Right lobe of liver (tissue), 6 donors: ENCODE results near the gene SYNJ2. TPM values are rescaled to one million over a fixed set of nuclear protein-coding genes. Genes with fewer than 3 reads are reported as not detected.
"Not testable (repeated sequence)": the region's sequence is repeated elsewhere in the genome, so short reads cannot be mapped to it uniquely, and the experiment has no call there.

ENCODE experiments used
- ATAC-seq, 4 donors: fragments of 200-7000 bp; cut with Tn5 transposase; one replicate each; pipeline ENCODE4 v1.9.1; 2020; ENCODE audit warnings: mild to moderate bottlenecking in 4 of 4, moderate library complexity in 4 of 4
- DNase-seq, 3 donors: peaks; one replicate each; pipeline ENCODE4 v3.0.0-alpha.2; 2020
- H3K27ac ChIP-seq, 3 donors: fragments of 200-600 bp; one replicate each; pipeline ENCODE4 v1.8.0; 2022
- H3K27me3 ChIP-seq, 2 donors: fragments of 200-600 bp; one replicate each; pipeline ENCODE4 v1.8.0; 2022
- H3K36me3 ChIP-seq, 4 donors: fragments of 200-600 bp; sonication (generic) in 1 of 4; one replicate each; pipeline versions ENCODE4 v1.5.1 to v1.8.0; 2017 to 2022; ENCODE audit warnings: control low read depth in 1 of 4
- H3K4me1 ChIP-seq, 4 donors: fragments of 200-600 bp; sonication (generic) in 1 of 4; one replicate each; pipeline versions ENCODE4 v1.5.1 to v1.8.0; 2017 to 2022; ENCODE audit warnings: control low read depth in 1 of 4
- H3K4me3 ChIP-seq, 3 donors: fragments of 200-600 bp; one replicate each; pipeline ENCODE4 v1.8.0; 2022
- H3K9me3 ChIP-seq, 4 donors: fragments of 200-600 bp; sonication (generic) in 1 of 4; one replicate each; pipeline versions ENCODE4 v1.5.1 to v1.8.0; 2017 to 2022; ENCODE audit warnings: control low read depth in 1 of 4
- POLR2A ChIP-seq: fragments of 450-650 bp; IDR thresholded peaks from one replicate; pipeline ENCODE4 v1.6.1; 2017; ENCODE audit warnings: antibody characterized with exemption, mild to moderate bottlenecking
- WGBS: methylation state at CpG from one replicate; pipeline ENCODE4 v1.1.6; 2018; ENCODE audit warnings: low coverage, low lambda C conversion rate; ENCODE audit not compliant: insufficient coverage; ENCODE audit errors: missing lambda C conversion rate; 5-methylcytosine and 5-hydroxymethylcytosine counted together
- intact Hi-C, 2 donors: fragments of 100-400 bp; cut with DNase I; formaldehyde crosslinking; loops; one replicate each; pipeline versions ENCODE4 v1.11.2 to v1.14.1; 2022
- total RNA-seq, 6 experiments: library from RNA; depleted of rRNA in 2 of 6; stranded (reverse); fragments of >200 nt in 2 of 6; fragmentation: NEBNext Ultra II Directional in 3 of 6; extraction: Animal tissue kit (Norgen Biotek cat#: 25700) in 3 of 6; gene quantifications; one replicate each; pipeline versions ENCODE4 v1.1.0 to v1.2.4, GENCODE V29; 2016 to 2023
- TF ChIP-seq, protein P1 (sequence below), 4 donors: fragments of 200-600 bp in 3 of 4; fragments of 450-650 bp in 1 of 4; IDR thresholded peaks; one replicate each; pipeline versions ENCODE4 v1.5.1 to v1.8.0; 2016 to 2022; ENCODE audit warnings: antibody characterized with exemption in 4 of 4, mild to moderate bottlenecking in 2 of 4
- donor health status: DM: no; HTN: yes; CAD: no.
- donor health status: DM: no; HTN: no; CAD: no.
- donor health status: DM: no; HTN: no; CAD: no.
- donor health status: DM: no; HTN: yes; CAD: no.
- donor health status: DM: no; HTN: yes; CAD: no.

Gene SYNJ2
- total RNA-seq, 6 experiments from 2014 or later, result 3.2 to 7.4 (median 4.2) TPM

- ATAC-seq, result no peak
Measured at GRCh38 chr6:157965387-157965786, 16.3 kb upstream of the SYNJ2 start.

DNA sequence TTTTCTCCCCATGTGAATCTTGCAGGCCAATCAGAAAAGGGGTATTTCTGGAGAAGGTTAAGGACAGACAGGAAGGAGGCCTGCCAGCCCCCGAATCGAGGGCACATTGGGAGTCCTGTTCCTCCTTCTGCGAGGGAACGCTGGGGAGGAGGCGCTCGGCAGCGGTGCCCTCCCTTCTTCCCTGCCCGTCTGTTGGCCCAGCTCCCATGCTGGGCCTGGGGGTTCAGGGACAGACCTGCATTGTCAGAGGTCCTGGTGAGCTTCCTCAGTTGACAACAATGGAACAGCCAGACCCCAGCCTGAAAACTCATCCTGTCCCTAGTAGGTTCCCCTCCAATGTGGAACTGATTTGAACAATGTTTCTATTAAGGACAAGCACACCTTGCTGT lies 15.1 kb upstream of the SYNJ2 start:
- DNase-seq, result no peak
- intact Hi-C loops, result no loop called here
- H3K4me1 ChIP-seq, result no peaks in the 10 kb centered on the region
- H3K27ac ChIP-seq, result no peak overlapping the region
- no peaks in the 10 kb centered on the region for H3K27me3 ChIP-seq
- no peaks in the 10 kb centered on the region for H3K36me3 ChIP-seq
- no peak overlapping the region for H3K4me3 ChIP-seq
- TF ChIP-seq, protein P1, sequence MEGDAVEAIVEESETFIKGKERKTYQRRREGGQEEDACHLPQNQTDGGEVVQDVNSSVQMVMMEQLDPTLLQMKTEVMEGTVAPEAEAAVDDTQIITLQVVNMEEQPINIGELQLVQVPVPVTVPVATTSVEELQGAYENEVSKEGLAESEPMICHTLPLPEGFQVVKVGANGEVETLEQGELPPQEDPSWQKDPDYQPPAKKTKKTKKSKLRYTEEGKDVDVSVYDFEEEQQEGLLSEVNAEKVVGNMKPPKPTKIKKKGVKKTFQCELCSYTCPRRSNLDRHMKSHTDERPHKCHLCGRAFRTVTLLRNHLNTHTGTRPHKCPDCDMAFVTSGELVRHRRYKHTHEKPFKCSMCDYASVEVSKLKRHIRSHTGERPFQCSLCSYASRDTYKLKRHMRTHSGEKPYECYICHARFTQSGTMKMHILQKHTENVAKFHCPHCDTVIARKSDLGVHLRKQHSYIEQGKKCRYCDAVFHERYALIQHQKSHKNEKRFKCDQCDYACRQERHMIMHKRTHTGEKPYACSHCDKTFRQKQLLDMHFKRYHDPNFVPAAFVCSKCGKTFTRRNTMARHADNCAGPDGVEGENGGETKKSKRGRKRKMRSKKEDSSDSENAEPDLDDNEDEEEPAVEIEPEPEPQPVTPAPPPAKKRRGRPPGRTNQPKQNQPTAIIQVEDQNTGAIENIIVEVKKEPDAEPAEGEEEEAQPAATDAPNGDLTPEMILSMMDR (IDR thresholded peaks at IDR 0.05), result no peak
- TF ChIP-seq POLR2A, result no peak
- no peak for ATAC-seq
- H3K9me3 ChIP-seq, result no peaks in the 10 kb centered on the region
- 88% methylated on average over 7 of the region's 8 CpGs for WGBS

More at GRCh38 chr6:157965387-157965786, 16.3 kb upstream of the SYNJ2 start:
- Histone ChIP-seq H3K27me3 (no peaks in the 10 kb centered on the region), H3K36me3 (no peaks in the 10 kb centered on the region), H3K4me1 (no peaks in the 10 kb centered on the region), H3K27ac (no peak overlapping the region), H3K9me3 (no peaks in the 10 kb centered on the region), H3K4me3 (no peak overlapping the region)
- 88% methylated on average over 3 of the region's 3 CpGs for WGBS
- TF ChIP-seq POLR2A, result no peak
- TF ChIP-seq, protein P1 (IDR thresholded peaks at IDR 0.05), result no peak
- no peak for DNase-seq
- intact Hi-C loops, result no loop called here

DNA sequence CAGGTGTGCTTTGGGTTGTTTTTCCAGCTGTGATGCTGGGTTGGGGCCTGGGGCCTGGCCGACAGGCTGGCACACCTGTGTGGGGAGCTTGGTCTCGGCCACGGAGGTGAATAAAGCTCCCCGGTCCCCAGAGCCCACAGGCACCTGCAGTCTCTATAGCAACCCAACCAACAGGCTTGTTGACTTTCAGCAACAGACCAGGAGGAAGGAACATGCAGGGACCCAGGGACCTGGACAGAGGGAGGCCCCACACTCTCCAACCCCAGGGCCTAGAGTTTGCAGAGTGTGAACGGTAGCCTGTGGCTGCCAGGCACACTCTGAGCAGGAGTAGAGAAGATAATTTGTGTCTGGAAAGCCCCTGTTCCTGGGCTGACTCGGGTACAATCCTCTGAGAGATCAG lies 14.6 kb upstream of the SYNJ2 start:
- no peaks in the 10 kb centered on the region for H3K36me3 ChIP-seq
- TF ChIP-seq POLR2A, result no peak
- TF ChIP-seq, protein P1 (IDR thresholded peaks at IDR 0.05), result no peak
- peak in 1 of 4 donors; percentile 10 for ATAC-seq
- intact Hi-C loops, result no loop called here
- H3K4me1 ChIP-seq, result no peaks in the 10 kb centered on the region
- 87% methylated on average over 5 of the region's 6 CpGs for whole genome bisulfite sequencing
- no peak overlapping the region for H3K4me3 ChIP-seq
- H3K9me3 ChIP-seq, result no peaks in the 10 kb centered on the region
- no peak overlapping the region for H3K27ac ChIP-seq
- no peak for DNase-seq
- no peaks in the 10 kb centered on the region for H3K27me3 ChIP-seq

- DNase-seq, result no peak
- no peaks in the 10 kb centered on the region for H3K9me3 ChIP-seq
- no peak for ATAC-seq
- 75% methylated on average over 2 of the region's 8 CpGs for WGBS
- H3K4me1 ChIP-seq, result no peaks in the 10 kb centered on the region
- H3K36me3 ChIP-seq, result no peaks in the 10 kb centered on the region
- no peak overlapping the region for H3K27ac ChIP-seq
- intact Hi-C loops, result no loop called here
- no peak for TF ChIP-seq POLR2A
- TF ChIP-seq, protein P1 (IDR thresholded peaks at IDR 0.05), result no peak
- H3K27me3 ChIP-seq, result no peaks in the 10 kb centered on the region
- H3K4me3 ChIP-seq, result no peak overlapping the region
Measured at GRCh38 chr6:157967486-157967885, 14.2 kb upstream of the SYNJ2 start.

GRCh38 chr6:157972177-157972576 lies 9.5 kb upstream of the SYNJ2 start:
- DNase-seq, H3K27ac ChIP-seq, H3K4me1 ChIP-seq, H3K27me3 ChIP-seq, ATAC-seq, intact Hi-C loops, H3K9me3 ChIP-seq, H3K36me3 ChIP-seq, H3K4me3 ChIP-seq: not testable (repeated sequence)
- WGBS, result 74% methylated on average over 3 of the region's 3 CpGs
